ENCODE results near the gene IKBIP. TPM values are rescaled to one million over a fixed set of nuclear protein-coding genes. Genes with fewer than 3 reads are reported as not detected.
"Not testable (repeated sequence)": the region's sequence is repeated elsewhere in the genome, so short reads cannot be mapped to it uniquely, and the experiment has no call there.

IKBIP gene
- total RNA-seq, 2 donors from 2014 or later = 6.0 to 6.5 TPM

GRCh38 chr12:98606359-98606988 is 38.1 kb downstream of the IKBIP start:
- H3K27ac ChIP-seq = no peak overlapping the region
- H3K9me3 ChIP-seq = no peaks in the 10 kb centered on the region
- no peaks in the 10 kb centered on the region for H3K27me3 ChIP-seq (replicated peaks; ENCODE audit: insufficient read depth)
- intact Hi-C loops (cut with DNase I) = no loop called here
- DNase-seq (ENCODE audit: low spot score) = no peak
- no peak for TF ChIP-seq CTCF (IDR thresholded peaks at IDR 0.05)
- no peak for TF ChIP-seq POLR2AphosphoS5 (IDR thresholded peaks at IDR 0.05)
- no peak for TF ChIP-seq POLR2A (IDR thresholded peaks at IDR 0.05)
- no peak overlapping the region for H3K4me3 ChIP-seq
- H3K36me3 ChIP-seq = peaks cover 0 to 4% of the 10 kb centered on the region in 2 donors
- WGBS = 76% methylated on average over 2 of the region's 2 CpGs
- H3K4me1 ChIP-seq (replicated peaks) = no peaks in the 10 kb centered on the region

GRCh38 chr12:98601924-98602323 is 42.7 kb downstream of the IKBIP start:
- no peaks in the 10 kb centered on the region for H3K4me1 ChIP-seq (replicated peaks)
- no peak for DNase-seq (ENCODE audit: low spot score)
- H3K27ac ChIP-seq = no peak overlapping the region
- TF ChIP-seq POLR2AphosphoS5 (IDR thresholded peaks at IDR 0.05) (no peak), CTCF (IDR thresholded peaks at IDR 0.05) (no peak), POLR2A (IDR thresholded peaks at IDR 0.05) (no peak)
- 94% methylated on average over 8 of the region's 8 CpGs for WGBS
- H3K9me3 ChIP-seq = no peaks in the 10 kb centered on the region
- H3K27me3 ChIP-seq (replicated peaks; ENCODE audit: insufficient read depth) = no peaks in the 10 kb centered on the region
- peaks cover 4 to 17% of the 10 kb centered on the region in 2 donors for H3K36me3 ChIP-seq
- intact Hi-C loops (cut with DNase I) = no loop called here
- H3K4me3 ChIP-seq = no peak overlapping the region

- H3K9me3 ChIP-seq; H3K4me1 ChIP-seq (replicated peaks); DNase-seq (ENCODE audit: low spot score); H3K27me3 ChIP-seq (replicated peaks; ENCODE audit: insufficient read depth); H3K27ac ChIP-seq; H3K4me3 ChIP-seq: not testable (repeated sequence)
- 93% methylated on average over 5 of the region's 5 CpGs for WGBS
- intact Hi-C loops (cut with DNase I) = loop anchor here (10.0 kb wide), 1 partner anchor 103 kb away; no protein-coding TSS in a partner anchor
- peaks cover 4 to 17% of the 10 kb centered on the region in 2 donors for H3K36me3 ChIP-seq
Observed at GRCh38 chr12:98597313-98597712, 47.3 kb downstream of the IKBIP start.

- Histone ChIP-seq H3K27me3 (replicated peaks; ENCODE audit: insufficient read depth) (no peaks in the 10 kb centered on the region), H3K36me3 (peaks cover 0 to 16% of the 10 kb centered on the region in 2 donors), H3K4me1 (replicated peaks) (no peaks in the 10 kb centered on the region), H3K4me3 (peak overlapping the region; percentile 90 to 98), H3K27ac (peak overlapping the region in 1 of 2 donors; percentile 95), H3K9me3 (no peaks in the 10 kb centered on the region)
- intact Hi-C loops (cut with DNase I) = loop anchor here (10.0 kb wide), 1 partner anchor 101 kb away; no protein-coding TSS in a partner anchor
- 59% methylated on average over 3 of the region's 3 CpGs for WGBS
- no peak for DNase-seq (ENCODE audit: low spot score)
- TF ChIP-seq POLR2A (IDR thresholded peaks at IDR 0.05) (no peak), CTCF (IDR thresholded peaks at IDR 0.05) (no peak), POLR2AphosphoS5 (IDR thresholded peaks at IDR 0.05) (no peak)
Observed at GRCh38 chr12:98595243-98595988, 49.2 kb downstream of the IKBIP start.

- no peak for TF ChIP-seq POLR2A (IDR thresholded peaks at IDR 0.05)
- TF ChIP-seq POLR2AphosphoS5 (IDR thresholded peaks at IDR 0.05) = no peak
- TF ChIP-seq CTCF (IDR thresholded peaks at IDR 0.05) = no peak
- Histone ChIP-seq H3K4me3 (peak overlapping the region; percentile 90 to 98), H3K9me3 (no peaks in the 10 kb centered on the region), H3K4me1 (replicated peaks) (no peaks in the 10 kb centered on the region), H3K27me3 (replicated peaks; ENCODE audit: insufficient read depth) (no peaks in the 10 kb centered on the region), H3K27ac (peak overlapping the region; percentile 95 to 97), H3K36me3 (peaks cover 0 to 4% of the 10 kb centered on the region in 2 donors)
- intact Hi-C loops (cut with DNase I) = loop anchor here (10.0 kb wide), 1 partner anchor 99 kb away; no protein-coding TSS in a partner anchor
- WGBS = under 1% methylated on average over 29 of the region's 35 CpGs
- DNase-seq (ENCODE audit: low spot score) = peak; percentile 27
Observed at GRCh38 chr12:98594050-98594835, 50.3 kb downstream of the IKBIP start.
